ENCODE data around the gene SMARCAD1. TPM values are rescaled to one million over a fixed set of nuclear protein-coding genes. Genes with fewer than 3 reads are reported as not detected.
"Not testable (repeated sequence)": the region's sequence is repeated elsewhere in the genome, so short reads cannot be mapped to it uniquely, and the experiment has no call there.

The SMARCAD1 gene
- total and polyA plus RNA-seq, 4 donors = 3.6 to 18.8 (median 8.7) TPM

- Histone ChIP-seq H3K9ac (ENCODE audit: low read depth in 1 of 2, low read length in 2 of 2) (no peak overlapping the region), H3K36me3 (ENCODE audit: control insufficient read depth in 4 of 4, insufficient read depth in 3 of 4, low read depth in 1 of 4, low read length in 3 of 4) (no peaks in the 10 kb centered on the region), H3K4me3 (ENCODE audit: low read depth in 1 of 3, low read length in 3 of 3) (no peak overlapping the region), H3K27me3 (ENCODE audit: control insufficient read depth in 4 of 4, insufficient read depth in 4 of 4, low read length in 3 of 4) (no peaks in the 10 kb centered on the region), H3K9me3 (ENCODE audit: control insufficient read depth in 4 of 4, low read length in 3 of 4) (no peaks in the 10 kb centered on the region), H3K4me1 (ENCODE audit: control insufficient read depth in 4 of 4, insufficient read depth in 4 of 4, low read length in 3 of 4) (peaks cover 0 to 3% (median 0%) of the 10 kb centered on the region in 4 donors), H3K27ac (ENCODE audit: low read depth in 1 of 2, low read length in 2 of 2) (no peak overlapping the region)
- TF ChIP-seq REST (IDR thresholded peaks at IDR 0.05) = no peak
- TF ChIP-seq NR2F2 (IDR thresholded peaks at IDR 0.05) = peak; percentile 78
- TF ChIP-seq, protein P1, sequence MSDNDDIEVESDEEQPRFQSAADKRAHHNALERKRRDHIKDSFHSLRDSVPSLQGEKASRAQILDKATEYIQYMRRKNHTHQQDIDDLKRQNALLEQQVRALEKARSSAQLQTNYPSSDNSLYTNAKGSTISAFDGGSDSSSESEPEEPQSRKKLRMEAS (IDR thresholded peaks at IDR 0.05) = no peak
- no peak for DNase-seq (ENCODE audit: low spot score)
- WGBS = 59% methylated on average over 3 of the region's 3 CpGs
These were observed 99.0 kb downstream of the SMARCAD1 start for GRCh38 chr4:94306713-94307112.

- Histone ChIP-seq H3K9me3 (ENCODE audit: control insufficient read depth in 4 of 4, low read length in 3 of 4) (no peaks in the 10 kb centered on the region), H3K4me1 (ENCODE audit: control insufficient read depth in 4 of 4, insufficient read depth in 4 of 4, low read length in 3 of 4) (peaks cover 0 to 3% (median 0%) of the 10 kb centered on the region in 4 donors), H3K27ac (ENCODE audit: low read depth in 1 of 2, low read length in 2 of 2) (no peak overlapping the region), H3K9ac (ENCODE audit: low read depth in 1 of 2, low read length in 2 of 2) (no peak overlapping the region), H3K4me3 (ENCODE audit: low read depth in 1 of 3, low read length in 3 of 3) (no peak overlapping the region), H3K27me3 (ENCODE audit: control insufficient read depth in 4 of 4, insufficient read depth in 4 of 4, low read length in 3 of 4) (no peaks in the 10 kb centered on the region), H3K36me3 (ENCODE audit: control insufficient read depth in 4 of 4, insufficient read depth in 3 of 4, low read depth in 1 of 4, low read length in 3 of 4) (no peaks in the 10 kb centered on the region)
- TF ChIP-seq HNF4A (conservative IDR thresholded peaks at IDR 0.05) = no peak
- TF ChIP-seq FOXA1 (IDR thresholded peaks at IDR 0.05) = no peak
- TF ChIP-seq NR2F2 (IDR thresholded peaks at IDR 0.05) = no peak
- no peak for TF ChIP-seq EGR1 (IDR thresholded peaks at IDR 0.05; ENCODE audit: low read depth in 2 of 2)
- no peak for TF ChIP-seq RXRA (IDR thresholded peaks at IDR 0.05)
- TF ChIP-seq YY1 (IDR thresholded peaks at IDR 0.05) = no peak
- TF ChIP-seq, protein P2, sequence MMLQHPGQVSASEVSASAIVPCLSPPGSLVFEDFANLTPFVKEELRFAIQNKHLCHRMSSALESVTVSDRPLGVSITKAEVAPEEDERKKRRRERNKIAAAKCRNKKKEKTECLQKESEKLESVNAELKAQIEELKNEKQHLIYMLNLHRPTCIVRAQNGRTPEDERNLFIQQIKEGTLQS (IDR thresholded peaks at IDR 0.05) = no peak
- no peak for TF ChIP-seq SP1 (IDR thresholded peaks at IDR 0.05)
- no peak for TF ChIP-seq RAD21 (IDR thresholded peaks at IDR 0.05)
- TF ChIP-seq, protein P3, sequence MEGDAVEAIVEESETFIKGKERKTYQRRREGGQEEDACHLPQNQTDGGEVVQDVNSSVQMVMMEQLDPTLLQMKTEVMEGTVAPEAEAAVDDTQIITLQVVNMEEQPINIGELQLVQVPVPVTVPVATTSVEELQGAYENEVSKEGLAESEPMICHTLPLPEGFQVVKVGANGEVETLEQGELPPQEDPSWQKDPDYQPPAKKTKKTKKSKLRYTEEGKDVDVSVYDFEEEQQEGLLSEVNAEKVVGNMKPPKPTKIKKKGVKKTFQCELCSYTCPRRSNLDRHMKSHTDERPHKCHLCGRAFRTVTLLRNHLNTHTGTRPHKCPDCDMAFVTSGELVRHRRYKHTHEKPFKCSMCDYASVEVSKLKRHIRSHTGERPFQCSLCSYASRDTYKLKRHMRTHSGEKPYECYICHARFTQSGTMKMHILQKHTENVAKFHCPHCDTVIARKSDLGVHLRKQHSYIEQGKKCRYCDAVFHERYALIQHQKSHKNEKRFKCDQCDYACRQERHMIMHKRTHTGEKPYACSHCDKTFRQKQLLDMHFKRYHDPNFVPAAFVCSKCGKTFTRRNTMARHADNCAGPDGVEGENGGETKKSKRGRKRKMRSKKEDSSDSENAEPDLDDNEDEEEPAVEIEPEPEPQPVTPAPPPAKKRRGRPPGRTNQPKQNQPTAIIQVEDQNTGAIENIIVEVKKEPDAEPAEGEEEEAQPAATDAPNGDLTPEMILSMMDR (IDR thresholded peaks at IDR 0.05; ENCODE audit: low read depth, low read length, missing input control) = no peak
- TF ChIP-seq, protein P1 (IDR thresholded peaks at IDR 0.05) = no peak
- no peak for TF ChIP-seq HNF4G (IDR thresholded peaks at IDR 0.05)
- no peak for TF ChIP-seq FOXA2 (IDR thresholded peaks at IDR 0.05)
- no peak for DNase-seq (ENCODE audit: low spot score)
- 93% methylated on average over 4 of the region's 4 CpGs for WGBS
These were observed 99.7 kb downstream of the SMARCAD1 start for GRCh38 chr4:94307231-94307871.

- H3K4me1 ChIP-seq (ENCODE audit: control insufficient read depth in 4 of 4, insufficient read depth in 4 of 4, low read length in 3 of 4); DNase-seq (ENCODE audit: low spot score); H3K4me3 ChIP-seq (ENCODE audit: low read depth in 1 of 3, low read length in 3 of 3); H3K9me3 ChIP-seq (ENCODE audit: control insufficient read depth in 4 of 4, low read length in 3 of 4); H3K27ac ChIP-seq (ENCODE audit: low read depth in 1 of 2, low read length in 2 of 2); H3K9ac ChIP-seq (ENCODE audit: low read depth in 1 of 2, low read length in 2 of 2); H3K27me3 ChIP-seq (ENCODE audit: control insufficient read depth in 4 of 4, insufficient read depth in 4 of 4, low read length in 3 of 4); H3K36me3 ChIP-seq (ENCODE audit: control insufficient read depth in 4 of 4, insufficient read depth in 3 of 4, low read depth in 1 of 4, low read length in 3 of 4): not testable (repeated sequence)
These were observed 112.3 kb downstream of the SMARCAD1 start for GRCh38 chr4:94319927-94320326.

Data from liver (tissue), 9 donors.